Natural killer cell (primary cell): Measurements from ENCODE around the gene FNBP1. TPM values are rescaled to one million over a fixed set of nuclear protein-coding genes. Genes with fewer than 3 reads are reported as not detected.

Experiments
- ATAC-seq, 3 donors: fragments of 150-1000 bp in 2 of 3; fragments of 200-7000 bp in 1 of 3; cut with Tn5 transposase; 1 replicate in 1 of 3; 2 replicates in 2 of 3; pipeline ENCODE4 v1.10.0; 2021; ENCODE audit warnings: mild to moderate bottlenecking in 2 of 3, moderate library complexity in 2 of 3
- DNase-seq, 2 donors: peaks; one replicate each; pipeline versions ENCODE4 v3.0.0 to v3.0.0-alpha.2; 2013 to 2021; ENCODE audit warnings: mixed read lengths in 1 of 2
- H3K27ac ChIP-seq: one replicate; pipeline ENCODE4 v1.5.1; 2013; ENCODE audit warnings: mild to moderate bottlenecking, low read length
- H3K27me3 ChIP-seq: one replicate; pipeline ENCODE4 v1.6.1; 2013; ENCODE audit warnings: low read length; ENCODE audit not compliant: control insufficient read depth, insufficient read depth
- H3K36me3 ChIP-seq: one replicate; pipeline ENCODE4 v1.6.1; 2013; ENCODE audit warnings: low read length; ENCODE audit not compliant: control insufficient read depth, insufficient read depth
- H3K4me1 ChIP-seq: one replicate; pipeline ENCODE4 v1.6.1; 2013; ENCODE audit warnings: low read length; ENCODE audit not compliant: control insufficient read depth, insufficient read depth
- H3K4me3 ChIP-seq: one replicate; pipeline ENCODE4 v1.5.1; 2013; ENCODE audit warnings: low read length
- H3K9me3 ChIP-seq: one replicate; pipeline ENCODE4 v1.6.1; 2013; ENCODE audit warnings: low read length; ENCODE audit not compliant: control insufficient read depth, insufficient read depth
- H3K27ac Mint-ChIP-seq, 2 donors: one replicate each; pipeline ENCODE4 v1.8.0; 2022; ENCODE audit warnings: mild to moderate bottlenecking in 2 of 2, mixed read lengths in 2 of 2, moderate library complexity in 1 of 2
- H3K27me3 Mint-ChIP-seq, 2 donors: one replicate each; pipeline ENCODE4 v1.8.0; 2022; ENCODE audit warnings: low read depth in 2 of 2, mixed read lengths in 2 of 2
- H3K36me3 Mint-ChIP-seq: one replicate; pipeline ENCODE4 v1.8.0; 2022; ENCODE audit warnings: mixed read lengths
- H3K4me1 Mint-ChIP-seq, 2 donors: one replicate each; pipeline ENCODE4 v1.8.0; 2022; ENCODE audit warnings: mixed read lengths in 2 of 2
- H3K4me3 Mint-ChIP-seq: one replicate; pipeline ENCODE4 v1.8.0; 2022; ENCODE audit warnings: mild to moderate bottlenecking, moderate library complexity, mixed read lengths
- H3K9me3 Mint-ChIP-seq, 2 donors: one replicate each; pipeline ENCODE4 v1.8.0; 2022; ENCODE audit warnings: mixed read lengths in 2 of 2
- WGBS: methylation state at CpG from one replicate; pipeline ENCODE4 v1.1.7; 2013; ENCODE audit warnings: missing lambda C conversion rate; ENCODE audit not compliant: insufficient coverage; 5-methylcytosine and 5-hydroxymethylcytosine counted together
- intact Hi-C: fragments of 100-400 bp; cut with micrococcal nuclease; formaldehyde crosslinking; loops from one replicate; pipeline ENCODE4 v1.14.2; 2022
- total RNA-seq, 4 donors: library from RNA; stranded (reverse); fragments of 120-200 nt in 1 of 4; gene quantifications; one replicate each; pipeline versions ENCODE4 v1.2.3 to v1.2.4, GENCODE V29; 2013 to 2022
- TF ChIP-seq, protein P1 (sequence below): fragments of 200-600 bp; IDR thresholded peaks from one replicate; pipeline ENCODE4 v1.8.0; 2022; ENCODE audit warnings: antibody characterized with exemption

Gene FNBP1
- 100 to 1,000 TPM; 177 to 209 (median 203) TPM for total RNA-seq
- total RNA-seq (2013): 226 TPM

DNA sequence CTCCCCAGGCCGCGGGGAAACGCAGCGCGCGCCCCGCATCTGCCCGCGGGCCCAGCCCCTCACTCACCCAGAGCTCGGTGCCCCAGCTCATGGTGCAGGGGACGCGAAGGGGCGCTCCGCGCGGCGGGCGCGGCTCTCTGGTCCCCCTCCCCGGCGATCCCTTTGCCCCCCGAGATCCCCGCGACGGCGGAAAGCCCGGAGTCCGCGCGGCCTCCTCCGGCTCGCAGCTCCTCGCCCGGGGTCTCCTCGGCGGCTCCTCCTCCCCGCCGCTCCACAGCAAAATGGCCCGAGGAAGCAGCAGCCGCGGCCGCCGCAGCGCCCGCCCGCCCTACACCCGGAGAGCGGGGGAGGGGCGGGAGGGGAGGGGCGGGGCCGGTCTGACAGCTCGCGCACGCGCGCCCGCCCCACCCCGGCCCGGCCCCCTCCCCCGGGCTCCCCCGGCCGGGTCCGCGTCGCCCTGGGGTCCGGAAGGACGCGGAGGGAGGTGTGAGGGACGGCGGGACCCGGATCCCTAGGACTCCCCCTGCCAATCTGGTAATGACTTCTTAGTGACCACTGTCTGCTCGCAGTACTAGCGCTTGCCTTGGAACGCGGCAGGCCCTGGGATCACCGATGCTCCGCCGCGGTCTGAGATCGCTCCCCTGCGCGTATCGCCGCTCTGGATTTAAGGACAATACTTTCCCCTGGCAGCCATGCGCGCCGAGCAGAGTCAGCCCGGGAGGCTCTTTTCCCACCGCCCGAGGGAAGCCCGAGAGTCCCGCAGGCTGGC lies at the start of gene FNBP1:
Gene FNBP1 (minus strand): TSS at position 305 of the 769 bp plus-strand sequence. CDS start 214 bp downstream, at position 91.
- ATAC-seq (peak; percentile 75 to 87 (median 80)), DNase-seq (peak; percentile 80 to 89)
- Mint-ChIP-seq H3K27me3 (no peaks in the 10 kb centered on the region), H3K27ac (peak within 1 kb of the TSS; percentile 97 to 99), H3K4me3 (peak within 1 kb of the TSS; percentile 99), H3K4me1 (peaks cover 62 to 71% of the 10 kb centered on the region in 2 donors), H3K36me3 (no peaks in the 10 kb centered on the region), H3K9me3 (no peaks in the 10 kb centered on the region)
- under 1% methylated on average over 92 of the region's 92 CpGs for WGBS
- Histone ChIP-seq H3K36me3 (no peaks in the 10 kb centered on the region), H3K9me3 (no peaks in the 10 kb centered on the region), H3K27me3 (no peaks in the 10 kb centered on the region), H3K4me1 (peaks cover 44% of the 10 kb centered on the region), H3K4me3 (peak within 1 kb of the TSS; percentile 92), H3K27ac (peak within 1 kb of the TSS; percentile 87)
- TF ChIP-seq, protein P1, sequence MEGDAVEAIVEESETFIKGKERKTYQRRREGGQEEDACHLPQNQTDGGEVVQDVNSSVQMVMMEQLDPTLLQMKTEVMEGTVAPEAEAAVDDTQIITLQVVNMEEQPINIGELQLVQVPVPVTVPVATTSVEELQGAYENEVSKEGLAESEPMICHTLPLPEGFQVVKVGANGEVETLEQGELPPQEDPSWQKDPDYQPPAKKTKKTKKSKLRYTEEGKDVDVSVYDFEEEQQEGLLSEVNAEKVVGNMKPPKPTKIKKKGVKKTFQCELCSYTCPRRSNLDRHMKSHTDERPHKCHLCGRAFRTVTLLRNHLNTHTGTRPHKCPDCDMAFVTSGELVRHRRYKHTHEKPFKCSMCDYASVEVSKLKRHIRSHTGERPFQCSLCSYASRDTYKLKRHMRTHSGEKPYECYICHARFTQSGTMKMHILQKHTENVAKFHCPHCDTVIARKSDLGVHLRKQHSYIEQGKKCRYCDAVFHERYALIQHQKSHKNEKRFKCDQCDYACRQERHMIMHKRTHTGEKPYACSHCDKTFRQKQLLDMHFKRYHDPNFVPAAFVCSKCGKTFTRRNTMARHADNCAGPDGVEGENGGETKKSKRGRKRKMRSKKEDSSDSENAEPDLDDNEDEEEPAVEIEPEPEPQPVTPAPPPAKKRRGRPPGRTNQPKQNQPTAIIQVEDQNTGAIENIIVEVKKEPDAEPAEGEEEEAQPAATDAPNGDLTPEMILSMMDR: no peak
- intact Hi-C loops: loop anchor here (2.0 to 10.0 kb wide), 2 partner anchors 158 to 218 kb away; partner anchors contain the start of gene TOR1A

DNA sequence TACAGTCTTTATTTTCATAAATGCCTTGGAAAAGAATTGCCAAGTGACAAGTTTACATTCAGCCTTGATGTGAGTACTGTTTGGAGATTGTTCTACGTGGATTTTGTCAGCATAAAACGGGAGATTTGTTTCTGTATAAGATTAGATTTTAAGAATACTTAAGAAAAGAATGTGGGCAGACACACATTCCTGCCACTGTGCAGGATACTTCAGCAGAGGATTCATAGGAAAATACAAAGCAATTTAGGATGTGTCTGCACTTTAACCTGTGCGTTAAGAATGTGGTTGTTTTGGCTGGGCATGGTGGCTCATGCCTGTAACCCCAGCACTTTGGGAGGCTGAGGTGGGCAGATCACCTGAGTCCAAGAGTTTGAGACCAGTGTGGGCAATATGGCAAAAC lies 47.9 kb upstream of the FNBP1 start:
- H3K27me3 Mint-ChIP-seq: no peaks in the 10 kb centered on the region
- no peaks in the 10 kb centered on the region for H3K36me3 Mint-ChIP-seq
- H3K27ac Mint-ChIP-seq: no peak overlapping the region
- DNase-seq (no peak), ATAC-seq (no peak)
- no peak overlapping the region for H3K27ac ChIP-seq
- H3K36me3 ChIP-seq: peaks cover 34% of the 10 kb centered on the region
- 93% methylated on average over 3 of the region's 3 CpGs for WGBS
- no peak overlapping the region for H3K4me3 ChIP-seq
- no peaks in the 10 kb centered on the region for H3K27me3 ChIP-seq
- intact Hi-C loops: loop anchor here (10.0 kb wide), 1 partner anchor 356 kb away; no protein-coding TSS in a partner anchor
- peaks cover 10 to 11% of the 10 kb centered on the region in 2 donors for H3K4me1 Mint-ChIP-seq
- peaks cover 6% of the 10 kb centered on the region for H3K4me1 ChIP-seq
- H3K9me3 Mint-ChIP-seq: no peaks in the 10 kb centered on the region
- TF ChIP-seq, protein P1: no peak
- H3K9me3 ChIP-seq: no peaks in the 10 kb centered on the region
- H3K4me3 Mint-ChIP-seq: no peak overlapping the region

DNA sequence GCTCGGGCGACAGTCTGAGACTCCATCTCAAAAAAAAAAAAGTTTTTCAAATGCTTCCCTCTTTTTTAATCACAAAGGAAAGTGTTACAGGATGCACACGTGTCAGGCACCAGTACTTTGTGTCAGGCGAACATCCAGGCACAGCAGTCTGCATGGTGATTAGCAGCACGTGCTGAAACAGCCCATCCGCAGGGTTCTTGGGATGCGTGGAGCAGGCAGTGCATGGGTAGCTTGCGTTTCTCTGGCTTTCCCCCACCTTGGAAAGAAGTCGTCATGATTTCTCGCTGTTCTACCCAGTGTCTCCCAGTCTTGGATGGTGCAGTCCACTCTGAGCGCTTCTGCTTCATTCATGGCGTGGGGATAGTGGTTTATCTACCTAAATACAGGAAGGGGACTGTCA lies 46.2 kb upstream of the FNBP1 start:
- Histone ChIP-seq H3K4me3 (no peak overlapping the region), H3K9me3 (no peaks in the 10 kb centered on the region), H3K4me1 (no peaks in the 10 kb centered on the region), H3K27me3 (no peaks in the 10 kb centered on the region), H3K36me3 (peaks cover 36% of the 10 kb centered on the region), H3K27ac (no peak overlapping the region)
- Mint-ChIP-seq H3K27ac (no peak overlapping the region), H3K36me3 (no peaks in the 10 kb centered on the region), H3K4me1 (no peaks in the 10 kb centered on the region), H3K9me3 (no peaks in the 10 kb centered on the region), H3K4me3 (no peak overlapping the region), H3K27me3 (no peaks in the 10 kb centered on the region)
- ATAC-seq: no peak
- intact Hi-C loops: no loop called here
- 97% methylated on average over 12 of the region's 12 CpGs for WGBS
- TF ChIP-seq, protein P1: no peak
- DNase-seq: no peak
